H1 (cell line): ENCODE measurements around the gene HTR3B. TPM values are rescaled to one million over a fixed set of nuclear protein-coding genes. Genes with fewer than 3 reads are reported as not detected.

Experiments used
- ATF3 ChIP-seq: IDR thresholded peaks from 2 replicates; pipeline ENCODE4 v1.6.1; 2011; ENCODE audit warnings: low read depth, mild to moderate bottlenecking, low read length; ENCODE audit not compliant: insufficient read depth
- BCL11A ChIP-seq, 2 experiments: IDR thresholded peaks; one replicate each; pipeline ENCODE4 v1.6.1; 2011; ENCODE audit warnings: low read depth in 2 of 2, low read length in 2 of 2, mild to moderate bottlenecking in 2 of 2
- CTBP2 ChIP-seq: IDR thresholded peaks from 2 replicates; pipeline ENCODE4 v1.7.0; 2011; ENCODE audit warnings: borderline replicate concordance, mild to moderate bottlenecking, moderate library complexity, mixed read lengths, low read length; ENCODE audit not compliant: insufficient read depth, insufficient read length
- HDAC2 ChIP-seq, 2 experiments: fragments of 300-600 bp in 1 of 2; sonication (generic) in 1 of 2; IDR thresholded peaks; 2 replicates each; pipeline ENCODE4 v1.6.1; 2011 to 2012; ENCODE audit warnings: low read depth in 2 of 2, low read length in 2 of 2, mild to moderate bottlenecking in 2 of 2, moderate library complexity in 2 of 2, borderline replicate concordance in 1 of 2, inconsistent platforms in 1 of 2
- HDAC6 ChIP-seq: IDR thresholded peaks from one replicate; pipeline ENCODE4 v1.7.1; 2012; ENCODE audit warnings: low read depth, mild to moderate bottlenecking, inconsistent platforms, low read length, moderate library complexity
- RXRA ChIP-seq: IDR thresholded peaks from 2 replicates; pipeline ENCODE4 v1.6.1; 2011; ENCODE audit warnings: low read depth, mild to moderate bottlenecking, low read length, moderate library complexity; ENCODE audit not compliant: insufficient read depth
- SP1 ChIP-seq: IDR thresholded peaks from 2 replicates; pipeline ENCODE4 v1.6.1; 2011; ENCODE audit warnings: low read depth, low read length
- TBP ChIP-seq: IDR thresholded peaks from 2 replicates; pipeline ENCODE4 v1.6.1; 2011; ENCODE audit warnings: low read depth, low read length, improper control_type of control experiment
- polyA plus RNA-seq, 7 experiments: library from polyadenylated mRNA; depleted of rRNA in 3 of 7; stranded (reverse) in 5 of 7; unstranded in 2 of 7; fragments of >200 nt in 5 of 7; fragments of 200-250 nt in 2 of 7; gene quantifications; 1 replicate in 5 of 7; 2 replicates in 1 of 7; 4 replicates in 1 of 7; pipeline versions ENCODE4 v1.2.1 to v1.2.3, GENCODE V29; 2011 to 2013; ENCODE audit warnings: missing spikeins in 2 of 7, mixed read lengths in 2 of 7
- total RNA-seq: library from RNA; stranded (reverse); fragmentation: NEBNext Ultra II Directional; extraction: Animal tissue kit (Norgen Biotek cat#: 25700); gene quantifications from 2 replicates; pipeline ENCODE4 v1.2.1, GENCODE V29; 2021

The HTR3B gene
- total and polyA plus RNA-seq, 2 of the 8 experiments (the other 6 are each of a cell fraction or from before 2014, with no cell fraction given): not detected

GRCh38 chr11:113928311-113928710 lies 23.7 kb downstream of the HTR3B start (continued):
- TF ChIP-seq RXRA (no peak), ATF3 (no peak), CTBP2 (no peak), BCL11A (IDR thresholded peaks at IDR 0.05; ENCODE audit: low read depth in 2 of 2, low read length in 2 of 2) (no peak), HDAC2 (IDR thresholded peaks at IDR 0.05; ENCODE audit: borderline replicate concordance in 1 of 2, low read depth in 2 of 2, low read length in 2 of 2) (no peak), TBP (no peak), HDAC6 (no peak), SP1 (no peak)
